ENCODE data around the gene EVA1C.

Gene EVA1C

DNA sequence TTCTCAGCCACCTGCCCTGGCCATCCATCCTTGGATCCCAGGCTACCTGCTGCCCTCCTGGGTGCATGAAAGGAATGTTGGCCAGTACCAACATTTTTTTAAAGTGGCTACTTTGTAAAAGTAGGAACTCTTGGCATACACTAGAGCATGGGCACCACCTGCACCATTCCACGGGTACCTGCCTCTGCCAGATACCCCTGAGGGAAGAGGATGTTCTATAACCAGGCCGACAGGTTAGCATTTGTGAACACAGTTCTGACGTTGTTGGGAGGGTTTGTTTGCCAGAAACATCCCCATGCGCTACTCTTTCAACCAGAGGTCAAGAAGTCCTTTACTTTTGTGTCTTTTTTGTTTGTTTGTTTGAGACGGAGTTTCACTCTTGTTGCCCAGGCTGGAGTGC lies 43.0 kb downstream of the EVA1C start:
- TF ChIP-seq, protein P1, sequence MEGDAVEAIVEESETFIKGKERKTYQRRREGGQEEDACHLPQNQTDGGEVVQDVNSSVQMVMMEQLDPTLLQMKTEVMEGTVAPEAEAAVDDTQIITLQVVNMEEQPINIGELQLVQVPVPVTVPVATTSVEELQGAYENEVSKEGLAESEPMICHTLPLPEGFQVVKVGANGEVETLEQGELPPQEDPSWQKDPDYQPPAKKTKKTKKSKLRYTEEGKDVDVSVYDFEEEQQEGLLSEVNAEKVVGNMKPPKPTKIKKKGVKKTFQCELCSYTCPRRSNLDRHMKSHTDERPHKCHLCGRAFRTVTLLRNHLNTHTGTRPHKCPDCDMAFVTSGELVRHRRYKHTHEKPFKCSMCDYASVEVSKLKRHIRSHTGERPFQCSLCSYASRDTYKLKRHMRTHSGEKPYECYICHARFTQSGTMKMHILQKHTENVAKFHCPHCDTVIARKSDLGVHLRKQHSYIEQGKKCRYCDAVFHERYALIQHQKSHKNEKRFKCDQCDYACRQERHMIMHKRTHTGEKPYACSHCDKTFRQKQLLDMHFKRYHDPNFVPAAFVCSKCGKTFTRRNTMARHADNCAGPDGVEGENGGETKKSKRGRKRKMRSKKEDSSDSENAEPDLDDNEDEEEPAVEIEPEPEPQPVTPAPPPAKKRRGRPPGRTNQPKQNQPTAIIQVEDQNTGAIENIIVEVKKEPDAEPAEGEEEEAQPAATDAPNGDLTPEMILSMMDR (IDR thresholded peaks at IDR 0.05; ENCODE audit: poor library complexity, severe bottlenecking) = no peak
- Histone ChIP-seq H3K4me3 (ENCODE audit: severe bottlenecking) (no peak overlapping the region), H3K4me1 (ENCODE audit: insufficient read depth, poor library complexity, severe bottlenecking) (peaks cover 19% of the 10 kb centered on the region), H3K36me3 (ENCODE audit: low read depth) (peaks cover 64% of the 10 kb centered on the region), H3K9me3 (ENCODE audit: severe bottlenecking) (no peaks in the 10 kb centered on the region), H3K27ac (ENCODE audit: poor library complexity, severe bottlenecking) (no peak overlapping the region), H3K27me3 (ENCODE audit: insufficient read depth, poor library complexity, severe bottlenecking) (no peaks in the 10 kb centered on the region)
- DNase-seq (ENCODE audit: low spot score) (no peak), ATAC-seq (ENCODE audit: low read depth) (no peak)

- H3K27me3 ChIP-seq (ENCODE audit: insufficient read depth, poor library complexity, severe bottlenecking) = no peaks in the 10 kb centered on the region
- H3K27ac ChIP-seq (ENCODE audit: poor library complexity, severe bottlenecking) = peak overlapping the region; percentile 31
- no peak for DNase-seq (ENCODE audit: low spot score)
- peak; percentile 63 for ATAC-seq (ENCODE audit: low read depth)
- TF ChIP-seq, protein P1 (IDR thresholded peaks at IDR 0.05; ENCODE audit: poor library complexity, severe bottlenecking) = no peak
- H3K4me3 ChIP-seq (ENCODE audit: severe bottlenecking) = no peak overlapping the region
- no peaks in the 10 kb centered on the region for H3K9me3 ChIP-seq (ENCODE audit: severe bottlenecking)
- H3K36me3 ChIP-seq (ENCODE audit: low read depth) = peaks cover 68% of the 10 kb centered on the region
- H3K4me1 ChIP-seq (ENCODE audit: insufficient read depth, poor library complexity, severe bottlenecking) = peaks cover 19% of the 10 kb centered on the region
Measured at GRCh38 chr21:32456497-32456918, 44.0 kb downstream of the EVA1C start.

DNA sequence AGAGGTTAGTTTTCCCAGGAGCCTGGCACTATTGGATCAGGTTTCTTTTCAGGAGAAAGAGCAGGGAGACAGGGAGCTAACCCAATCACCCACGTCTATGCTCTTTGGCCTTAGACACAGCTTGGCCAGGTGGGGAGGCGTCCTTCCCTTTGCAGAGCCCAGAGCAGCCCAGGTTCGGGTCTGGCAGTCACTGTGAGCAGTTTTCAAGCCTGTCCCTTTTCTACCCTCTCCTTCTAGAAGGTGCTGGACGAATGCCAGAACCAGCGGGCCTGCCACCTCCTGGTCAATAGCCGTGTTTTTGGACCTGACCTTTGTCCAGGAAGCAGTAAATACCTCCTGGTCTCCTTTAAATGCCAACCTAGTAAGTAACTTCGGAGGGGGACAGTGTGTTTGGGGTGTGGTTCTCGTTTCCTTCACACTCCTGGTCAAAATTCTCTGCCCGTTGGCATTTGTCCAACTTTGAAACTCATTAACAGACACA lies 44.9 kb downstream of the EVA1C start:
- ATAC-seq (ENCODE audit: low read depth) (no peak), DNase-seq (ENCODE audit: low spot score) (no peak)

DNA sequence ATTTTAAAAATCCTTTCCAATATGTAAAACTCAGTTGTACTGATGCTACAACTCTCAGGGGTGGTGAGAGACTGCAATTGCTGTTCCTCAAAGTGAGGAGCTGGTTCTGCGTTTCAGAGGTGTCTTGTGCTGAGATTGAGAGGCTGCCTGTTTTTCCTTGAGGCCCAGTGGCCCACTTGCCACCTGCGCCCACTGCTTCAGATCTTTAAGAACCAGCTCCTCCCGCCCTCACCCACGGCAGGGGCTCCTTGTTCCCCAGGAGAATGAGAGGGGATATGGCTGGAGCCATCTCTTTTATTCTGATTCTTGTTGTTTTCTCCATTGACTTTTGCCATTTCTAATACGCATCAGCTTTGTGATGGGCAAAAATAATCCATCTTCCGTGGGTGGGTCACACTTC lies 45.5 kb downstream of the EVA1C start:
- peaks cover 68% of the 10 kb centered on the region for H3K36me3 ChIP-seq (ENCODE audit: low read depth)
- no peak for ATAC-seq (ENCODE audit: low read depth)
- peak overlapping the region; percentile 31 for H3K27ac ChIP-seq (ENCODE audit: poor library complexity, severe bottlenecking)

More for the DNA sequence above, 44.9 kb downstream of the EVA1C start:
- TF ChIP-seq, protein P1 (IDR thresholded peaks at IDR 0.05; ENCODE audit: poor library complexity, severe bottlenecking) = no peak
- Histone ChIP-seq H3K27me3 (ENCODE audit: insufficient read depth, poor library complexity, severe bottlenecking) (no peaks in the 10 kb centered on the region), H3K4me1 (ENCODE audit: insufficient read depth, poor library complexity, severe bottlenecking) (peaks cover 19% of the 10 kb centered on the region), H3K27ac (ENCODE audit: poor library complexity, severe bottlenecking) (peak overlapping the region; percentile 31), H3K4me3 (ENCODE audit: severe bottlenecking) (no peak overlapping the region), H3K36me3 (ENCODE audit: low read depth) (peaks cover 65% of the 10 kb centered on the region), H3K9me3 (ENCODE audit: severe bottlenecking) (no peaks in the 10 kb centered on the region)

DNA sequence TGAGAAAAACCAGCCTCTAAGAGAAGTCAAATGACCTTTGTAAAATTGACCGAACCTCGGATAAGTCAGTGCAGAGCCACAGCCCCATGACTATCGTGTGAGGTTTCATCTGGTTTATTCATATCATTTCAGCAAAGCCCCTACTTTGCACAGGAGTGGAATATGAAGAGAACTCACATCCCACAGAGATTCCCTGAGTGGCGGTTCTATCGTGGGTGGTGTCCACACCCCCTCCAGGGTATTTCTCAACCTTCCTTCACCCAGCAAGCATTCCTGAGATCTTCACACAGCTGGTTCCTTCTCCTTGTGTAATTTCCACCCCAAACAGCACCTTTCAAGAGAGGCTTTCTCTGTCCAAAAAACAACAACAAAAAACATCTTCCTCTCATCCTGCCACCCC lies 47.5 kb downstream of the EVA1C start:
- no peaks in the 10 kb centered on the region for H3K9me3 ChIP-seq (ENCODE audit: severe bottlenecking)
- no peak overlapping the region for H3K27ac ChIP-seq (ENCODE audit: poor library complexity, severe bottlenecking)
- H3K4me1 ChIP-seq (ENCODE audit: insufficient read depth, poor library complexity, severe bottlenecking) = peaks cover 37% of the 10 kb centered on the region
- H3K4me3 ChIP-seq (ENCODE audit: severe bottlenecking) = no peak overlapping the region
- ATAC-seq (ENCODE audit: low read depth) (no peak), DNase-seq (ENCODE audit: low spot score) (no peak)
- no peaks in the 10 kb centered on the region for H3K27me3 ChIP-seq (ENCODE audit: insufficient read depth, poor library complexity, severe bottlenecking)
- TF ChIP-seq, protein P1 (IDR thresholded peaks at IDR 0.05; ENCODE audit: poor library complexity, severe bottlenecking) = no peak
- H3K36me3 ChIP-seq (ENCODE audit: low read depth) = peaks cover 60% of the 10 kb centered on the region

More for the DNA sequence above, 45.5 kb downstream of the EVA1C start:
- Histone ChIP-seq H3K27me3 (ENCODE audit: insufficient read depth, poor library complexity, severe bottlenecking) (no peaks in the 10 kb centered on the region), H3K4me3 (ENCODE audit: severe bottlenecking) (no peak overlapping the region), H3K4me1 (ENCODE audit: insufficient read depth, poor library complexity, severe bottlenecking) (peaks cover 21% of the 10 kb centered on the region), H3K9me3 (ENCODE audit: severe bottlenecking) (no peaks in the 10 kb centered on the region)
- DNase-seq (ENCODE audit: low spot score) = no peak
- TF ChIP-seq, protein P1 (IDR thresholded peaks at IDR 0.05; ENCODE audit: poor library complexity, severe bottlenecking) = no peak
